ENCODE measurements around the gene PHLPP1. TPM values are rescaled to one million over a fixed set of nuclear protein-coding genes. Genes with fewer than 3 reads are reported as not detected.

PHLPP1 gene
- total and polyA plus RNA-seq, 9 of the 15 experiments (the other 6 are each of a cell fraction or from before 2014, with no cell fraction given): 0.56 to 9.0 (median 4.5) TPM

DNA sequence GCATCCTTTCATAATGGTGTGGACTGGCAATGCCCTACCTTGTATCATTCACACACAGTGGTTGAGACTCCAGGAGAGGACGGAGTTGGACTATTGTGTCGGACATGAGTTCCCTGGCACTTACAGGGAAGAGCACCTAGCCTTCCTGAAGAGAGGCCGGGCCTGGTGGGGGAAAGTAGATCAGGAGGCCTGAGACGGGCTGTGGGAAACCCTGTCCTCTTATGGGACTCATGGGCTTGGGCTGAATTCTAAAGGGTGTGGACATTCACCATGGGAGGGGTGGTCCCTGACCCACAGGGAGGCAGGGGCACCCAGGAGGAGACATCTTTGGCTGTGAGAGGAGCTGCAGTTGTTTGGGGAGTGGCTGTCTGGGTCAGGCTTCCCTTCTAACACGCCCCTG, 286.5 kb downstream of the PHLPP1 start (continued):
- TF ChIP-seq, protein P1, sequence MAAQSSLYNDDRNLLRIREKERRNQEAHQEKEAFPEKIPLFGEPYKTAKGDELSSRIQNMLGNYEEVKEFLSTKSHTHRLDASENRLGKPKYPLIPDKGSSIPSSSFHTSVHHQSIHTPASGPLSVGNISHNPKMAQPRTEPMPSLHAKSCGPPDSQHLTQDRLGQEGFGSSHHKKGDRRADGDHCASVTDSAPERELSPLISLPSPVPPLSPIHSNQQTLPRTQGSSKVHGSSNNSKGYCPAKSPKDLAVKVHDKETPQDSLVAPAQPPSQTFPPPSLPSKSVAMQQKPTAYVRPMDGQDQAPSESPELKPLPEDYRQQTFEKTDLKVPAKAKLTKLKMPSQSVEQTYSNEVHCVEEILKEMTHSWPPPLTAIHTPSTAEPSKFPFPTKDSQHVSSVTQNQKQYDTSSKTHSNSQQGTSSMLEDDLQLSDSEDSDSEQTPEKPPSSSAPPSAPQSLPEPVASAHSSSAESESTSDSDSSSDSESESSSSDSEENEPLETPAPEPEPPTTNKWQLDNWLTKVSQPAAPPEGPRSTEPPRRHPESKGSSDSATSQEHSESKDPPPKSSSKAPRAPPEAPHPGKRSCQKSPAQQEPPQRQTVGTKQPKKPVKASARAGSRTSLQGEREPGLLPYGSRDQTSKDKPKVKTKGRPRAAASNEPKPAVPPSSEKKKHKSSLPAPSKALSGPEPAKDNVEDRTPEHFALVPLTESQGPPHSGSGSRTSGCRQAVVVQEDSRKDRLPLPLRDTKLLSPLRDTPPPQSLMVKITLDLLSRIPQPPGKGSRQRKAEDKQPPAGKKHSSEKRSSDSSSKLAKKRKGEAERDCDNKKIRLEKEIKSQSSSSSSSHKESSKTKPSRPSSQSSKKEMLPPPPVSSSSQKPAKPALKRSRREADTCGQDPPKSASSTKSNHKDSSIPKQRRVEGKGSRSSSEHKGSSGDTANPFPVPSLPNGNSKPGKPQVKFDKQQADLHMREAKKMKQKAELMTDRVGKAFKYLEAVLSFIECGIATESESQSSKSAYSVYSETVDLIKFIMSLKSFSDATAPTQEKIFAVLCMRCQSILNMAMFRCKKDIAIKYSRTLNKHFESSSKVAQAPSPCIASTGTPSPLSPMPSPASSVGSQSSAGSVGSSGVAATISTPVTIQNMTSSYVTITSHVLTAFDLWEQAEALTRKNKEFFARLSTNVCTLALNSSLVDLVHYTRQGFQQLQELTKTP (IDR thresholded peaks at IDR 0.05; ENCODE audit: low read depth in 1 of 2, partially characterized antibody in 2 of 2): no peak
- TF ChIP-seq, protein P2, sequence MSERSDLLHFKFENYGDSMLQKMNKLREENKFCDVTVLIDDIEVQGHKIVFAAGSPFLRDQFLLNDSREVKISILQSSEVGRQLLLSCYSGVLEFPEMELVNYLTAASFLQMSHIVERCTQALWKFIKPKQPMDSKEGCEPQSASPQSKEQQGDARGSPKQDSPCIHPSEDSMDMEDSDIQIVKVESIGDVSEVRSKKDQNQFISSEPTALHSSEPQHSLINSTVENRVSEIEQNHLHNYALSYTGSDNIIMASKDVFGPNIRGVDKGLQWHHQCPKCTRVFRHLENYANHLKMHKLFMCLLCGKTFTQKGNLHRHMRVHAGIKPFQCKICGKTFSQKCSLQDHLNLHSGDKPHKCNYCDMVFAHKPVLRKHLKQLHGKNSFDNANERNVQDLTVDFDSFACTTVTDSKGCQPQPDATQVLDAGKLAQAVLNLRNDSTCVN (CRISPR knock-in tag; IDR thresholded peaks at IDR 0.05): no peak
- TF ChIP-seq ZFP36 (IDR thresholded peaks at IDR 0.05; ENCODE audit: low read depth, low read length, partially characterized antibody): no peak
- TF ChIP-seq SAFB (IDR thresholded peaks at IDR 0.05; ENCODE audit: borderline replicate concordance, low read depth, low read length): no peak
- TF ChIP-seq ZNF79 (CRISPR knock-in tag; IDR thresholded peaks at IDR 0.05; ENCODE audit: low read depth): no peak
- TF ChIP-seq HNRNPUL1 (IDR thresholded peaks at IDR 0.05; ENCODE audit: low read length): no peak
